HG02943 (cell line): ENCODE measurements around the gene ARMC9.
A peak's percentile ranks its signal among the peaks of the same experiment; 100 is the strongest.

ENCODE experiments used
- ATAC-seq: cut with Tn5 transposase; IDR thresholded peaks from one replicate; pipeline ENCODE4 v1.9.1; 2021; ENCODE audit warnings: mild to moderate bottlenecking, low read depth, moderate library complexity; ENCODE audit not compliant: unreplicated experiment

Gene ARMC9

DNA sequence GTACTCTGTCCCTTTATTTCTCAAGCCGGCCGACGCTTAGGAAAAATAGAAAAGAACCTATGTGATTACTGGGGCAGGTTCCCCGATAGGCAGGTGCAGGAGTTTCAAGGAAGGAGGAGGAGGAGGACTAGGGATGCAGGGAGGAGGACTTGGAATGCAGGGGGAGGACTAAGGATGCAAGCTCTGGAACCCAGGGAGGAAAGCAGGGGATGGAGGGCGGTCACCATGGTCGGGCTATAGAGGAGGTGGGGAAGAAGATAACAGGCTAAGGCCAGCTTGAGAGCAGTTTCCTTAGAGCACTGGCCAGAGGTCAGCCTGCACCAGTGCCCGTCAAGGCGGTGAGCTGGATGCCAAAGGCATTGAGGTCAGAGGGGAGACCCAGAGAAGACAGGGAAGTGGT lies 178.4 kb downstream of the ARMC9 start:
- no peak for ATAC-seq

GRCh38 chr2:231378026-231378722 lies 179.7 kb downstream of the ARMC9 start:
- no peak for ATAC-seq

- no peak for ATAC-seq
Measured at GRCh38 chr2:231379266-231380215, 181.1 kb downstream of the ARMC9 start.

GRCh38 chr2:231380307-231380706 lies 181.9 kb downstream of the ARMC9 start:
- no peak for ATAC-seq

- ATAC-seq, result no peak
Measured at GRCh38 chr2:231380991-231381847, 182.8 kb downstream of the ARMC9 start.

DNA sequence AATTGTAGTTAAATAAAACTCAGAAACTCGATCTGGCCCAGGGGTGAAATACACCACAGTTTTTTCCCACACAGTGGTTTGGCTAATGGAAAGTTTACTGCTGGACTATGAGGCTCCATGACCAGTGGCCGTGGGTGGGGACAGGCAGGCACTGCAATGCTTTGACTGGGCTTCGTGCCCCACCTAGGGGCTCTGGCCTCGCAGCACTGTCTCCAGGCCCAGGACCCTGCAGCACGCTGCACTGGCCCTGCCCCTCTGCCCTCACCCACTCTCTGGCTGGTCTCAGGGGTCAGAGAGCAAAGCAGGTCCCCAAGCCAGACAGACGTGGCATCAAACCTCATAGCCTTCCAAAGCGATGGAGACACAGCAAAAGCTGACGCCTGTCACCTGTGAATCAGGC lies 183.7 kb downstream of the ARMC9 start:
- no peak for ATAC-seq

DNA sequence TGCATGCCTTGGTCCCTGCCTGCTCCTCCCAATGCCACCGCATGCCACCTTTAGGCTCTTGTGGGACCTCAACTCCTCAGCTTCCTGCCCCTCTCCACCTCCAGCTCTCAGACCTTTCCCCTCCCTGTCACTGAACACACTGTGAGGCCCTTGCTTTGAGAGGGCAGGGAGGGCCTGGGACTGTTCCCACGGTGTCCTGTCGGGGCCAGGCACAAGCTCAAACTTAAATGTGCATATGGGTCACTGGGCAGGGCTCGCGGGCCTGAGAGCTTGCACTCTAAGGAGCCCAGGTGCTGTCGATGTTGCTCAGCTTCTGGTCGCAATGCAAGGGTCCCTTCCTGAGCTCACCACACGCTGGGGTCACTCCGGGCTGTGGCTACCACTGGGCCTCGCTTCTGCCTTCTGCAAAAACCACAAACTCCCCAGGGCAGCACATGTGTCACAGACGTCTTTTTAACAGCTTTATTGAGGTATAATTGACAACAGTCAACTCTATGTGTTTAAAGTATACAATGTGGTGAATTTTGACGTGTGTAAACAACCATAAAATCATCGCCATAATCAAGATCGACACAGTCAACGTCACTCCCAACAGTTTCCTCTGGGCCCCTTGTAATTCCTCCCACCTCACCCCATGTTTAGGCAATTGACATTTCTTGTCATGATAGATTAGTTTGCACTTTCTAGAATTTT lies 185.1 kb downstream of the ARMC9 start:
- ATAC-seq, result no peak

- no peak for ATAC-seq
Measured at GRCh38 chr2:231384109-231384435, 185.6 kb downstream of the ARMC9 start.

DNA sequence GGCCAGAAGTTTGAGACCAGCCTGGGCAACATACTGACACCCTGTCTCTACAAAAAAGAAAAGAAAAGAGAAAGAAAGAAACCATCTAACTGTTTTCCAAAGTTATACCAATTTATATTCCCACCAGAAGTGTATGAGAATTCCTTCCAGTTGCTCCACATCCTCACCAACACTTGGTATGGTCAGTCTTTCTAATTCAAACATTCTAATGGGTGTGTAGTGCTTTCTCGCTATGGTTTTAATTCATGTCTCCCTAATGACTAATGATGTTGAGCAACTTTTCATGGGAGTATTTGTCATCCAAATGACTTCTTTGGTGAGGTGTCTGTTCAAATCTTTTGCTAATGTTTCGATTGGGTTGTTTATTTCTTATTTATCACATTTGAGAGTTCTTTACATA lies 186.5 kb downstream of the ARMC9 start:
- ATAC-seq, result no peak

DNA sequence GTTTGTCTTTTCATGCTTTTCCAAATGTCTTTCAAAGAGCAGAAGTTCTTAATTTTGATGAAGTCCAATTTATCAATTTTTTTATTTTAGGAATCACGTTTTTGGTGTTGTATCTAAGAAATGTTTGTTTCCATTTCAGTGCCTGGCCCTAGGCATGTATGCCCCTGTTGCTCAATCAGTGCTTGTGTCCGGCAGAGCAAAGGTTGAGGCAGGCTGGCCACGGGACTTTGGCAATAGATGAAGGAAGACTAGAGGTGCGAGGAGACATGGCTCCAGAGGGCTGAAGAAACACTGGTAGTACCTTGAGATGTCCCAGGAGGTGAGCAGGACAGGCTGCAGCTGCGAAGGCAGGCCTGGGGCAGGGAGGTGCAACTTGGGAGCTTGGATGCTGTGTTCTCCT lies 187.0 kb downstream of the ARMC9 start:
- no peak for ATAC-seq

GRCh38 chr2:231386446-231386845 lies 188.0 kb downstream of the ARMC9 start:
- ATAC-seq, result no peak

DNA sequence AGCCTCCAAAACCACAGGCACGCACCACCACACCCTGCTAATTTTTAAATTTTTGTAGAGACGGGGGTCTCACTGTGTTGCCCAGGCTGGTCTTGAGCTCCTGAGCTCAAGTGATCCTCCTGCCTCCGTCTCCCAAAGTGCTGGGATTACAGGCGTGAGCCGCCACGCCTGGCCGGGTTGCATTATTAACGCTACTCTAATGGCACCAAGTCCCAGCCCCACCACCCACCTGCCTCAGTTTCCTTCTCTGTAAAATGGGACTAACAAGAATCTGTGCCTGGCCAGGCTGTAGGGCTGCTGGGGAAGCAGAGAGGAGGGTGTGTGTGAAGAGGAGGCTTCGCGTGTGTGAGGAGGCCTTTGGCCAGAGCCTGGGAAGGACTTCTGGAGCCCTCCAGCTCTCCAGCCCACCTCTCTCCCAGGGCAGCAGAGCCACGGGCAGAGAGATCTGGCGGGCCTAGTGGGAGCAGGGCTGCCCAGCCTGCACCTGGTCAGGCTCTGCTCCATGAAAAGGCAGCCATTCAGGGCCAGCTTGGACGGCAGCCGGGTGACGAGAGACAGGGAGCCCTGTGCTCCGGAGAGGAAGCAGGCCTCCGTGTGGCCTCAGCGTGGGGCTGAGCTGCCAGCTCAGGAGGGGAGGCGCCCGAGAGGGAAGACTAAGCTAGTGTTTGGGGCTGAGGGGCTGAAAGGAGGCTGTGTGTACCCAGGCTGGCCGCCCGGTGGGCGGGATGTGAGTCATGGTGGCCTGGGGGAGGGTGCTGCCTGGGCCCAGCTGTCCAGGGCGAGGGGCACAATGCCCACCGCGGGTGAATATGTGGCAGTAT lies 189.7 kb downstream of the ARMC9 start:
- ATAC-seq, result no peak

- no peak for ATAC-seq
Measured at GRCh38 chr2:231388725-231389346, 190.4 kb downstream of the ARMC9 start.

- no peak for ATAC-seq
Measured at GRCh38 chr2:231390667-231391066, 192.2 kb downstream of the ARMC9 start.

DNA sequence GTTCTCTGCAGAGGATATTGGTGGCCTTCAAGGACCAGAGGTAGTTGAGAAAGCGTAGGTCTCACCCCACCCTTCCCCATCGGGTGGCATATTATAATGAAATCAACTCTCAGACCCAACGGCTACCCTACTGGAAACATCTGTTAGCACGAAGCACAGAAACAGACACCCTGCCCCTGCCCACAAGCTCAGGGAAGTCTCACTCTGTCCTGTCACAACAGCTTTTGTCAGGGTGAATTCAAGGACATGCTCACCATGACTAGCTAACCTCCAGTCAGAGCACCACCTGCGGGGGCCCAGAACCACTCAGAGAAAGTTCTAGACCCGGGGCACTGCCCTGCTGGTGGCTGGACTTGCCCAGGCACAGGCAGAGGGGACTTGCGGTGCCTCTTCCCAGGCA lies 193.6 kb downstream of the ARMC9 start:
- no peak for ATAC-seq

DNA sequence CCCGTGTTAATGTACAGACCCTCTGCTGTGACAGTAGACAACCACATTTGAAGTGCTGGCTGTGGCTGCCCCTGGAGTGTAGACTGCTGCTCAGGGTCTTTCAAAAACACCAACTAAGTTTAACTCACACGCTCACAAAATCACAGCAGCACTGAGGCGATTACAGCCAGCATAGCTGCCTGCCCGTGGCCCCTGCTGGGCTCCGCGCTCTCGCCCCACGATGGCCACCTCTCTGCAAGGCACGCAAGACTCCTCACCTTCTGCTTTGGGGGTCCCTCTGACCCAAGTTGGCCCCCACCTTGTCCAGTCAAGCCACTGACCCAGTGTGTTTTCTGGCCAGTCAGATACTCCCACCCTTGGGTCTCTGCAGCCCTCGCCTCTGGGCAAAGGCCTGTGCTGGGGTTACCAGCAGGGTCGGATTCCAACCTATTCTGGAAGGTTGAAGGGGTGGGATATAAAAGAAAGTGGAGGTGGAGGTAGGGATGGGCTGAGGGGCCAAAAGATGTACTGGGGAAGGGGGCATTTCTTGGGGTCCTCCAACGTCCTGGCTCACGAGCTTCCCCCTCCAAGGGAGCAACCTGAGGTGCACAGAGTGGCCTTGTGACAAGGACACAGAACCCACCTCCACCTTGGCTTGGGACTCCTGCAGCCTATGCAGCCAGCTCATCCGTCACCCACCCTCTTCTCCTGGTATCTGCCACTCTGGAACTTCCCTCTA lies 194.2 kb downstream of the ARMC9 start:
- no peak for ATAC-seq

DNA sequence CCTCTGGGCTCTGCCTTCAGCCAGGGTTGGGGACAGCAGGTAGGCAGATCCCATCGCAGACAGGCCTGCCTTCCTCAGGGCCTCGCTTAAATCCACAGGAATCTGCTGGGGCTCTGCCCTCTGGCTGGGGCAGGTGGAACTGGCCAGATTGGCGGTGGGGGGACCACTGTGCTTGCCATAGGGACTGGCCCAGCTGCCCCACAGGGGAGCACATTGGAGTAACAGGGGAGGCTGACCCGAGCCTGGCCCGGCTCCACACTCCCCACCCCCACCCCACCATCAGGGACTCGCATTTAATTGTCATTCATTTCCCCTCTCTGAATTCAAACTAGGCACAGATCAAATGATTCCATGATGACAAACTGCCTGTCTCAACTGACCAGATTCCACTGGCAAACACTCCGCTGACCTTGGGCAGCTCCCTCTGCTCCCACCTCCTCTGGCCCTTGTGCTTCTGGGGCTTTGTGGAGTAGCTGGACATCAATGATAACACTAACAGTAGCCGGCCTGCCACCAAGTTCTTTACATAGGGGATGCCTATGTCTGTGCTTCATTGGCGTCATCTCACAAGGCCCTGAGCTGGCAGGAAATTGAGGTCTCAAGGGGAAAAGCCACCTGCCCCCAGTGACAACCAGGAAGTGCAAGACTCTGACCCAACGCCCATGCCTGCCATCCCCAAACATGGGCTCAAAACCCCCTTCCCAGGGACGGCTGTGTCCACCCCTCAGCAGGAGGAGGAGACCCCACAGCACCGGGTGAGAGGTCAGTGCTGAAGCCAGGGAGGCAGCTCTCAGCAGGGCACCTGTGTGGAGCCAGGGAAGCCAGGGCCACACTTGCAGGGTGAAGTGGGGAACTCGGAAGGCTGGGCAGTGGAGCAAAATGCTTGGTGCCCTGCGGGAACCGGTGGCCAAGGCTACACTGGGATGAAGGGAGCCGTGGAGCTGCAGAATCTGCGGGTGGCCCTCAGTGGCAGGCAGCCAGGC lies 195.0 kb downstream of the ARMC9 start:
- ATAC-seq, result peak; percentile 47
